Measurements from ENCODE around the gene TMEM266. TPM values are rescaled to one million over a fixed set of nuclear protein-coding genes. Genes with fewer than 3 reads are reported as not detected.

The TMEM266 gene
- total and polyA plus RNA-seq, 8 donors, result 0.35 to 2.8 (median 1.3) TPM; not detected in 4

GRCh38 chr15:76199106-76200082, 139.6 kb downstream of the TMEM266 start:
- intact Hi-C loops (cut with DNase I; ENCODE audit: low total_unique reads), result loop anchor here (10.0 kb wide), 1 partner anchor 135 kb away; the partner anchor contains the start of gene ISL2
- DNase-seq, result no peak
- peak overlapping the region in 1 of 5 donors; percentile 83 for H3K27ac ChIP-seq
- no peaks in the 10 kb centered on the region for H3K27me3 ChIP-seq
- peaks cover 25 to 61% (median 53%) of the 10 kb centered on the region in 4 donors for H3K4me1 ChIP-seq
- H3K36me3 ChIP-seq, result peaks cover 0 to 24% (median 7%) of the 10 kb centered on the region in 4 donors
- peak in 1 of 3 donors; percentile 8 for TF ChIP-seq POLR2AphosphoS5 (IDR thresholded peaks at IDR 0.05)
- TF ChIP-seq CTCF (IDR thresholded peaks at IDR 0.05), result no peak
- TF ChIP-seq EP300 (IDR thresholded peaks at IDR 0.05), result no peak
- TF ChIP-seq POLR2A (IDR thresholded peaks at IDR 0.05), result no peak
- WGBS, 5 donors, result 67 to 82% (median 78%) methylated on average over 18 to 19 of the region's 19 CpGs
- no peak overlapping the region for H3K4me3 ChIP-seq
- H3K9me3 ChIP-seq, result no peaks in the 10 kb centered on the region

GRCh38 chr15:76200083-76200465, 140.3 kb downstream of the TMEM266 start:
- WGBS, 5 donors, result 97 to 100% (median 98%) methylated on average over 3 to 6 of the region's 6 CpGs; no CpG with 5 or more reads in 1 of the 5 donors
- intact Hi-C loops (cut with DNase I; ENCODE audit: low total_unique reads), result no loop called here
- Histone ChIP-seq H3K4me3 (no peak overlapping the region), H3K27me3 (no peaks in the 10 kb centered on the region), H3K4me1 (peaks cover 25 to 59% (median 51%) of the 10 kb centered on the region in 4 donors), H3K36me3 (peaks cover 0 to 31% (median 11%) of the 10 kb centered on the region in 4 donors), H3K9me3 (no peaks in the 10 kb centered on the region), H3K27ac (no peak overlapping the region)
- TF ChIP-seq CTCF (IDR thresholded peaks at IDR 0.05) (no peak), EP300 (IDR thresholded peaks at IDR 0.05) (no peak), POLR2A (IDR thresholded peaks at IDR 0.05) (no peak), POLR2AphosphoS5 (IDR thresholded peaks at IDR 0.05) (no peak)
- DNase-seq, result no peak

- TF ChIP-seq POLR2AphosphoS5 (IDR thresholded peaks at IDR 0.05) (no peak), POLR2A (IDR thresholded peaks at IDR 0.05) (no peak), EP300 (IDR thresholded peaks at IDR 0.05) (no peak), CTCF (IDR thresholded peaks at IDR 0.05) (no peak)
- no peak overlapping the region for H3K27ac ChIP-seq
- intact Hi-C loops (cut with DNase I; ENCODE audit: low total_unique reads), result no loop called here
- peaks cover 0 to 34% (median 14%) of the 10 kb centered on the region in 4 donors for H3K36me3 ChIP-seq
- DNase-seq, result peak in 1 of 2 donors; percentile 41
- H3K4me1 ChIP-seq, result peaks cover 25 to 53% (median 47%) of the 10 kb centered on the region in 4 donors
- no peaks in the 10 kb centered on the region for H3K27me3 ChIP-seq
- H3K9me3 ChIP-seq, result no peaks in the 10 kb centered on the region
- no peak overlapping the region for H3K4me3 ChIP-seq
- 14 to 40% (median 28%) methylated on average over 2 to 5 of the region's 5 CpGs for WGBS, 5 donors
These were observed 140.9 kb downstream of the TMEM266 start for GRCh38 chr15:76200641-76201105.

- intact Hi-C loops (cut with DNase I; ENCODE audit: low total_unique reads), result no loop called here
- Histone ChIP-seq H3K27ac (no peak overlapping the region), H3K9me3 (no peaks in the 10 kb centered on the region), H3K36me3 (peaks cover 0 to 43% (median 21%) of the 10 kb centered on the region in 4 donors), H3K27me3 (no peaks in the 10 kb centered on the region), H3K4me1 (peaks cover 15 to 47% (median 42%) of the 10 kb centered on the region in 4 donors), H3K4me3 (no peak overlapping the region)
- WGBS, 5 donors, result 86 to 100% (median 90%) methylated on average over 5 to 6 of the region's 6 CpGs
- TF ChIP-seq POLR2AphosphoS5 (IDR thresholded peaks at IDR 0.05) (no peak), EP300 (IDR thresholded peaks at IDR 0.05) (no peak), POLR2A (IDR thresholded peaks at IDR 0.05) (no peak), CTCF (IDR thresholded peaks at IDR 0.05) (no peak)
- DNase-seq, result no peak
These were observed 141.9 kb downstream of the TMEM266 start for GRCh38 chr15:76201536-76202255.

All from stomach (tissue), 9 donors.